Body of pancreas (tissue), 4 donors: ENCODE results near the gene GSDME. TPM values are rescaled to one million over a fixed set of nuclear protein-coding genes. Genes with fewer than 3 reads are reported as not detected.

Source experiments
- ATAC-seq: fragments of 150-250 bp; one replicate; pipeline ENCODE4 v1.9.1; 2016
- DNase-seq, 4 donors: peaks; one replicate each; pipeline ENCODE4 v3.0.0-alpha.2; 2019
- H3K27ac ChIP-seq, 4 donors: fragments of 200-600 bp; sonication (generic); 1 replicate in 3 of 4; 2 replicates in 1 of 4; pipeline versions ENCODE4 v1.5.1 to v1.6.1; 2016 to 2019; ENCODE audit warnings: mild to moderate bottlenecking in 1 of 4, mixed read lengths in 1 of 4, moderate library complexity in 1 of 4
- H3K27me3 ChIP-seq, 2 donors: fragments of 200-600 bp; sonication (generic); one replicate each; pipeline ENCODE4 v1.6.0; 2016; ENCODE audit warnings: mild to moderate bottlenecking in 1 of 2
- H3K36me3 ChIP-seq, 2 donors: fragments of 200-600 bp; sonication (generic); replicated peaks in 1 of 2; 2 replicates each; pipeline ENCODE4 v1.5.1; 2016; ENCODE audit warnings: low read depth in 2 of 2; ENCODE audit not compliant: insufficient read depth in 1 of 2
- H3K4me1 ChIP-seq: fragments of 200-600 bp; sonication (generic); one replicate; pipeline ENCODE4 v1.6.0; 2016
- H3K4me3 ChIP-seq, 2 donors: fragments of 200-600 bp; sonication (generic); 1 replicate in 1 of 2; 2 replicates in 1 of 2; pipeline ENCODE4 v1.5.1; 2016 to 2019
- H3K9me3 ChIP-seq, 3 donors: fragments of 200-600 bp; sonication (generic); 1 replicate in 2 of 3; 2 replicates in 1 of 3; pipeline ENCODE4 v1.5.1; 2016
- POLR2A ChIP-seq, 3 donors: fragments of 450-650 bp; IDR thresholded peaks; one replicate each; pipeline ENCODE4 v1.6.1; 2016; ENCODE audit warnings: antibody characterized with exemption in 3 of 3, mild to moderate bottlenecking in 2 of 3
- WGBS, 2 donors: methylation state at CpG; one replicate each; pipeline ENCODE4 v1.1.5; 2017; 5-methylcytosine and 5-hydroxymethylcytosine counted together
- intact Hi-C: fragments of 100-400 bp; cut with DNase I; formaldehyde crosslinking; loops from one replicate; pipeline ENCODE4 v1.15.1; 2023
- total RNA-seq, 2 donors: library from RNA; depleted of rRNA; stranded (reverse); fragments of >200 nt; gene quantifications; one replicate each; pipeline ENCODE4 v1.1.0, GENCODE V29; 2016
- TF ChIP-seq, protein P1 (sequence below), 7 experiments: fragments of 450-650 bp in 4 of 7; fragments of 200-600 bp in 3 of 7; sonication (generic) in 3 of 7; IDR thresholded peaks; one replicate each; pipeline ENCODE4 v1.5.1; 2016 to 2019; ENCODE audit warnings: antibody characterized with exemption in 7 of 7

Gene GSDME
- total RNA-seq, 2 donors from 2014 or later: 3.6 to 5.3 TPM

DNA sequence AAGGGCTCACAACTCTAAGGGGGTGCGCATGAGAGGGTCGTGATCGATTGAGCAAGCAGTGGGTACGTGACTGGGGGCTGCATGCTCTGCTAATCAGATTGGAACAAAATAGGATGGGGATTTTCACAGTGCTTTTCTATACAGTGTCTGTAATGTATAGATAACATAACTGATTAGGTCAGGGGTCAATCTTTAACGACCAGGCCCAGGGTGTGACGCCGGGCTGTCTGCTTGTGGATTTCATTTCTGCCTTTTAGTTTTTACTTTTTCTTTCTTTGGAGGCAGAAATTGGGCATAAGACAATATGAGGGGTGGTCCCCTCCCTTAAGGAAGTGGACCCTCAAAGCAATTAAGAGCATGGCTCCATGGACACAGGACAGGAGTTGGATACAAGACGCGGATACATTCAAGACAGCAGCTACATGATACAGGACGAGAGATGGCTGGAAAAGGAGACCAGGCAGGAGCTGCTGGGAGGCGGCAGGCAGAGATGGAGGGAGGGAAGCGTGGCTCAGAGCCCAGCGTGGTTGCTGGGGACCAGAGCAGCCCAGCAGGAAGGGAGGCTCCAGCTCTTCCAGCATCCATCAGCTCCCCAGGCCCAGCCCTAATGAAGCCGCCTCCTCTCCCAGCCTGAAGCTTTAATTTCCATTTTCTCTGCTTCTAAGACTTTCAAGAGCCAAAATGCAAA, 31.6 kb downstream of the GSDME start:
- Histone ChIP-seq H3K36me3 (no peaks in the 10 kb centered on the region), H3K4me3 (no peak overlapping the region), H3K9me3 (no peaks in the 10 kb centered on the region), H3K4me1 (no peaks in the 10 kb centered on the region), H3K27me3 (no peaks in the 10 kb centered on the region), H3K27ac (no peak overlapping the region)
- 81 to 87% methylated on average over 14 of the region's 14 CpGs for WGBS, 2 donors
- intact Hi-C loops: no loop called here
- DNase-seq: no peak
- TF ChIP-seq, protein P1, sequence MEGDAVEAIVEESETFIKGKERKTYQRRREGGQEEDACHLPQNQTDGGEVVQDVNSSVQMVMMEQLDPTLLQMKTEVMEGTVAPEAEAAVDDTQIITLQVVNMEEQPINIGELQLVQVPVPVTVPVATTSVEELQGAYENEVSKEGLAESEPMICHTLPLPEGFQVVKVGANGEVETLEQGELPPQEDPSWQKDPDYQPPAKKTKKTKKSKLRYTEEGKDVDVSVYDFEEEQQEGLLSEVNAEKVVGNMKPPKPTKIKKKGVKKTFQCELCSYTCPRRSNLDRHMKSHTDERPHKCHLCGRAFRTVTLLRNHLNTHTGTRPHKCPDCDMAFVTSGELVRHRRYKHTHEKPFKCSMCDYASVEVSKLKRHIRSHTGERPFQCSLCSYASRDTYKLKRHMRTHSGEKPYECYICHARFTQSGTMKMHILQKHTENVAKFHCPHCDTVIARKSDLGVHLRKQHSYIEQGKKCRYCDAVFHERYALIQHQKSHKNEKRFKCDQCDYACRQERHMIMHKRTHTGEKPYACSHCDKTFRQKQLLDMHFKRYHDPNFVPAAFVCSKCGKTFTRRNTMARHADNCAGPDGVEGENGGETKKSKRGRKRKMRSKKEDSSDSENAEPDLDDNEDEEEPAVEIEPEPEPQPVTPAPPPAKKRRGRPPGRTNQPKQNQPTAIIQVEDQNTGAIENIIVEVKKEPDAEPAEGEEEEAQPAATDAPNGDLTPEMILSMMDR (IDR thresholded peaks at IDR 0.05): no peak
- TF ChIP-seq POLR2A (IDR thresholded peaks at IDR 0.05): no peak
- no peak for ATAC-seq

GRCh38 chr7:24724451-24725190, 32.6 kb downstream of the GSDME start:
- Histone ChIP-seq H3K27me3 (no peaks in the 10 kb centered on the region), H3K4me3 (no peak overlapping the region), H3K4me1 (no peaks in the 10 kb centered on the region), H3K36me3 (no peaks in the 10 kb centered on the region), H3K27ac (no peak overlapping the region), H3K9me3 (no peaks in the 10 kb centered on the region)
- DNase-seq (no peak), ATAC-seq (no peak)
- intact Hi-C loops: no loop called here
- TF ChIP-seq, protein P1 (IDR thresholded peaks at IDR 0.05): no peak
- no peak for TF ChIP-seq POLR2A (IDR thresholded peaks at IDR 0.05)
- 91 to 93% methylated on average over 12 to 13 of the region's 13 CpGs for WGBS, 2 donors

DNA sequence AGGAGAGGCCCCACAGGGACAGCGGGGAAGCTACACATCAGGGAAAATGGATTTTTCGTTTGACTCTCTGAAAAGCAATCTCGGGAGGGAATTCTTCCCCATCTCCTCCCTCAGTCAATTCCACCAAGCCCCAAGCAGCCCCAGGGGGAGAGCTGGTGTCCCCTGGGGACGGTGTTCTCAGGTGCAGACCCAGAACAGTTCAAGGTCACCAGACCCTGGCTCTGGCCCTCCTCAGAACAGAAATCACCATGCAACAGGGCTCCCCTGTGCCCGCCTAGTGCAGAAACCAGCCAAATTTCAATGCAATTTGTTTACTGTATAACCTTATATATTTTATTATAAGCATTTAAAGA, 34.1 kb downstream of the GSDME start:
- TF ChIP-seq POLR2A (IDR thresholded peaks at IDR 0.05): no peak
- TF ChIP-seq, protein P1 (IDR thresholded peaks at IDR 0.05): no peak
- no peaks in the 10 kb centered on the region for H3K4me1 ChIP-seq
- no peak for ATAC-seq
- H3K4me3 ChIP-seq: no peak overlapping the region
- intact Hi-C loops: no loop called here
- WGBS, 2 donors: 67 to 70% methylated on average over 5 of the region's 5 CpGs
- no peak for DNase-seq
- no peak overlapping the region for H3K27ac ChIP-seq
- H3K36me3 ChIP-seq: no peaks in the 10 kb centered on the region
- no peaks in the 10 kb centered on the region for H3K9me3 ChIP-seq
- no peaks in the 10 kb centered on the region for H3K27me3 ChIP-seq

- Histone ChIP-seq H3K27ac (no peak overlapping the region), H3K4me1 (no peaks in the 10 kb centered on the region), H3K4me3 (no peak overlapping the region), H3K36me3 (no peaks in the 10 kb centered on the region), H3K27me3 (no peaks in the 10 kb centered on the region), H3K9me3 (no peaks in the 10 kb centered on the region)
- ATAC-seq (no peak), DNase-seq (no peak)
- no peak for TF ChIP-seq POLR2A (IDR thresholded peaks at IDR 0.05)
- TF ChIP-seq, protein P1 (IDR thresholded peaks at IDR 0.05): peak in 2 of 7 experiments; percentile 26 to 32
- intact Hi-C loops: no loop called here
- WGBS, 2 donors: 65 to 78% methylated on average over 8 to 19 of the region's 19 CpGs
Measured at GRCh38 chr7:24722386-24723177, 34.7 kb downstream of the GSDME start.
